OCI-LY3 (cell line): ENCODE results near the gene CDHR4.
"Not testable (repeated sequence)": the region's sequence is repeated elsewhere in the genome, so short reads cannot be mapped to it uniquely, and the experiment has no call there.

Experiments used
- H2AFZ ChIP-seq: fragments of 200-600, 300-600 bp; shearing (Covaris generic); 2 replicates; pipeline ENCODE4 v1.6.0; 2014; ENCODE audit warnings: antibody characterized with exemption, low read depth, low read length
- H3K27ac ChIP-seq: fragments of 200-600, 300-600 bp; sonication (generic); 2 replicates; pipeline ENCODE4 v1.5.1; 2014; ENCODE audit warnings: mild to moderate bottlenecking, low read length, moderate library complexity, mixed read lengths
- H3K27me3 ChIP-seq: fragments of 200-600, 300-600 bp; sonication (generic); 2 replicates; pipeline ENCODE4 v1.6.1; 2014; ENCODE audit warnings: low read depth, low read length, mixed read lengths
- H3K36me3 ChIP-seq: fragments of 200-600, 300-600 bp; sonication (generic); replicated peaks from 2 replicates; pipeline ENCODE3; 2014; ENCODE audit warnings: low read depth, low read length, mixed read lengths
- H3K4me1 ChIP-seq: fragments of 300-600, 200-600 bp; sonication (generic); 2 replicates; pipeline ENCODE4 v1.6.1; 2014; ENCODE audit warnings: low read length, mixed read lengths
- H3K4me2 ChIP-seq: fragments of 200-600, 300-600 bp; sonication (generic); 2 replicates; pipeline ENCODE4 v1.6.1; 2014; ENCODE audit warnings: low read length, mixed read lengths
- H3K4me3 ChIP-seq: fragments of 300-600, 200-600 bp; sonication (generic); 2 replicates; pipeline ENCODE4 v1.5.1; 2014; ENCODE audit warnings: antibody characterized with exemption, mild to moderate bottlenecking, low read length, moderate library complexity
- H3K79me2 ChIP-seq: fragments of 300-600, 200-600 bp; shearing (Covaris generic); 2 replicates; pipeline ENCODE4 v1.6.1; 2014; ENCODE audit warnings: mild to moderate bottlenecking, low read length, mixed read lengths
- H3K9ac ChIP-seq: fragments of 300-600, 200-600 bp; shearing (Covaris generic); 2 replicates; pipeline ENCODE4 v1.6.0; 2014; ENCODE audit warnings: mild to moderate bottlenecking, low read length, moderate library complexity
- H3K9me3 ChIP-seq: fragments of 200-600, 300-600 bp; shearing (Covaris generic); 2 replicates; pipeline ENCODE4 v1.6.1; 2014; ENCODE audit warnings: low read length, mixed read lengths; ENCODE audit not compliant: insufficient read depth
- H4K20me1 ChIP-seq: fragments of 200-600, 300-600 bp; sonication (generic); 2 replicates; pipeline ENCODE4 v1.6.1; 2016; ENCODE audit warnings: low read length, mixed read lengths; ENCODE audit not compliant: insufficient read depth
- CTCF ChIP-seq: fragments of 200-600, 300-600 bp; sonication (generic); IDR thresholded peaks from 2 replicates; pipeline ENCODE4 v1.5.1; 2014; ENCODE audit warnings: antibody characterized with exemption, low read length, low read depth
- EZH2phosphoT487 ChIP-seq: fragments of 200-600 bp; shearing (Covaris generic); IDR thresholded peaks from 2 replicates; pipeline ENCODE4 v1.6.1; 2018; ENCODE audit warnings: antibody characterized with exemption, mixed run types, low read depth

The CDHR4 gene

GRCh38 chr3:49750056-49750455 lies 49.6 kb downstream of the CDHR4 start:
- H3K36me3 ChIP-seq, result peaks cover 10% of the 10 kb centered on the region
- H3K4me1 ChIP-seq, result no peaks in the 10 kb centered on the region
- no peak overlapping the region for H3K4me3 ChIP-seq
- no peak overlapping the region for H3K27ac ChIP-seq
- peaks cover 15% of the 10 kb centered on the region for H4K20me1 ChIP-seq
- no peak overlapping the region for H2AFZ ChIP-seq
- no peak overlapping the region for H3K9ac ChIP-seq
- H3K27me3 ChIP-seq, result no peaks in the 10 kb centered on the region
- peaks cover 15% of the 10 kb centered on the region for H3K79me2 ChIP-seq
- H3K4me2 ChIP-seq, result no peak overlapping the region
- TF ChIP-seq EZH2phosphoT487, result no peak
- TF ChIP-seq CTCF, result no peak
- H3K9me3 ChIP-seq, result no peaks in the 10 kb centered on the region

GRCh38 chr3:49748874-49749273 lies 50.8 kb downstream of the CDHR4 start:
- H3K4me2 ChIP-seq, H3K4me1 ChIP-seq, H3K4me3 ChIP-seq, H3K9ac ChIP-seq, H3K79me2 ChIP-seq, H2AFZ ChIP-seq, H3K27me3 ChIP-seq, H3K27ac ChIP-seq, H3K9me3 ChIP-seq: not testable (repeated sequence)
- peaks cover 13% of the 10 kb centered on the region for H3K36me3 ChIP-seq
- peaks cover 10% of the 10 kb centered on the region; the same call in 1 of the 2 replicates for H4K20me1 ChIP-seq

GRCh38 chr3:49747792-49748480 lies 51.7 kb downstream of the CDHR4 start:
- peaks cover 2% of the 10 kb centered on the region for H3K79me2 ChIP-seq
- no peak overlapping the region for H3K27ac ChIP-seq
- H3K4me2 ChIP-seq, result no peak overlapping the region
- H3K4me1 ChIP-seq, result no peaks in the 10 kb centered on the region
- H3K4me3 ChIP-seq, result no peak overlapping the region
- H2AFZ ChIP-seq, result no peak overlapping the region
- no peaks in the 10 kb centered on the region for H3K27me3 ChIP-seq
- H3K9ac ChIP-seq, result no peak overlapping the region
- H3K36me3 ChIP-seq, result peaks cover 13% of the 10 kb centered on the region
- peaks cover 10% of the 10 kb centered on the region; the same call in 1 of the 2 replicates for H4K20me1 ChIP-seq
- TF ChIP-seq CTCF (no peak), EZH2phosphoT487 (no peak)
- H3K9me3 ChIP-seq, result no peaks in the 10 kb centered on the region

GRCh38 chr3:49745986-49746385 lies 53.7 kb downstream of the CDHR4 start:
- TF ChIP-seq CTCF, result no peak
- Histone ChIP-seq H3K27ac (no peak overlapping the region), H3K9ac (no peak overlapping the region), H3K4me1 (no peaks in the 10 kb centered on the region), H3K27me3 (no peaks in the 10 kb centered on the region), H3K9me3 (no peaks in the 10 kb centered on the region), H3K36me3 (peaks cover 23% of the 10 kb centered on the region), H2AFZ (no peak overlapping the region), H4K20me1 (peaks cover 5% of the 10 kb centered on the region; the same call in 1 of the 2 replicates), H3K4me2 (no peak overlapping the region), H3K79me2 (no peaks in the 10 kb centered on the region; the same call in none of the 2 replicates), H3K4me3 (no peak overlapping the region)
